Mesendoderm (in vitro differentiated cells): ENCODE results near the gene RAB30.

ENCODE experiments used
- DNase-seq: peaks from one replicate; pipeline ENCODE4 v3.0.0; 2013
- H2AK5ac ChIP-seq: 2 replicates; pipeline ENCODE4 v1.6.1; 2013; ENCODE audit warnings: low read length, inconsistent platforms
- H2BK120ac ChIP-seq: 2 replicates; pipeline ENCODE4 v1.6.1; 2013; ENCODE audit warnings: low read depth, mild to moderate bottlenecking, low read length, moderate library complexity, mixed read lengths
- H2BK15ac ChIP-seq: replicated peaks from 2 replicates; pipeline ENCODE4 v1.6.1; 2013; ENCODE audit warnings: low read depth, mild to moderate bottlenecking, moderate library complexity
- H2BK5ac ChIP-seq: 2 replicates; pipeline ENCODE4 v1.6.1; 2013; ENCODE audit warnings: low read length, inconsistent platforms
- H3K18ac ChIP-seq: 2 replicates; pipeline ENCODE4 v1.6.1; 2013; ENCODE audit warnings: mild to moderate bottlenecking, low read length, mixed read lengths
- H3K23ac ChIP-seq: one replicate; pipeline ENCODE4 v1.6.1; 2013; ENCODE audit warnings: low read length
- H3K27ac ChIP-seq: 2 replicates; pipeline ENCODE4 v1.5.1; 2013; ENCODE audit warnings: low read depth, mild to moderate bottlenecking, inconsistent platforms, low read length, moderate library complexity
- H3K27me3 ChIP-seq: 2 replicates; pipeline ENCODE4 v1.6.1; 2013; ENCODE audit warnings: low read length, control low read depth, mild to moderate bottlenecking, inconsistent platforms; ENCODE audit not compliant: insufficient read depth, poor library complexity
- H3K36me3 ChIP-seq: 2 replicates; pipeline ENCODE4 v1.6.1; 2013; ENCODE audit warnings: low read length, inconsistent platforms; ENCODE audit not compliant: control insufficient read depth, insufficient read depth
- H3K4ac ChIP-seq: one replicate; pipeline ENCODE4 v1.6.1; 2013; ENCODE audit warnings: low read depth, mild to moderate bottlenecking, low read length, moderate library complexity
- H3K4me1 ChIP-seq: 2 replicates; pipeline ENCODE4 v1.6.1; 2013; ENCODE audit warnings: low read depth, low read length, inconsistent platforms; ENCODE audit not compliant: control insufficient read depth
- H3K4me2 ChIP-seq: 2 replicates; pipeline ENCODE4 v1.6.1; 2013; ENCODE audit warnings: low read length
- H3K4me3 ChIP-seq: 2 replicates; pipeline ENCODE4 v1.5.1; 2013; ENCODE audit warnings: mild to moderate bottlenecking, low read length
- H3K56ac ChIP-seq: one replicate; pipeline ENCODE4 v1.6.1; 2013; ENCODE audit warnings: low read length
- H3K79me1 ChIP-seq: 2 replicates; pipeline ENCODE4 v1.6.1; 2013; ENCODE audit warnings: low read length, inconsistent platforms
- H3K79me2 ChIP-seq: 2 replicates; pipeline ENCODE4 v1.6.1; 2013; ENCODE audit warnings: mild to moderate bottlenecking, low read length; ENCODE audit not compliant: control insufficient read depth, insufficient read depth
- H3K9ac ChIP-seq: 2 replicates; pipeline ENCODE4 v1.6.1; 2013; ENCODE audit warnings: low read length, inconsistent platforms
- H4K5ac ChIP-seq: one replicate; pipeline ENCODE4 v1.6.1; 2013; ENCODE audit warnings: low read length
- H4K8ac ChIP-seq: one replicate; pipeline ENCODE4 v1.6.1; 2013; ENCODE audit warnings: low read depth, mild to moderate bottlenecking, control low read depth, low read length, moderate library complexity
- WGBS: extraction: QIAGEN DNeasy Blood & Tissue Kit; methylation state at CpG from one replicate; pipeline ENCODE4 v1.1.7; 2013; ENCODE audit warnings: low lambda C conversion rate, missing lambda C conversion rate; ENCODE audit not compliant: insufficient coverage; ENCODE audit errors: extremely low coverage; 5-methylcytosine and 5-hydroxymethylcytosine counted together

RAB30 gene

GRCh38 chr11:83093634-83094033, 21.9 kb upstream of the RAB30 start:
- Histone ChIP-seq H2AK5ac (no peak overlapping the region), H4K5ac (no peak overlapping the region), H3K27ac (no peak overlapping the region)

DNA sequence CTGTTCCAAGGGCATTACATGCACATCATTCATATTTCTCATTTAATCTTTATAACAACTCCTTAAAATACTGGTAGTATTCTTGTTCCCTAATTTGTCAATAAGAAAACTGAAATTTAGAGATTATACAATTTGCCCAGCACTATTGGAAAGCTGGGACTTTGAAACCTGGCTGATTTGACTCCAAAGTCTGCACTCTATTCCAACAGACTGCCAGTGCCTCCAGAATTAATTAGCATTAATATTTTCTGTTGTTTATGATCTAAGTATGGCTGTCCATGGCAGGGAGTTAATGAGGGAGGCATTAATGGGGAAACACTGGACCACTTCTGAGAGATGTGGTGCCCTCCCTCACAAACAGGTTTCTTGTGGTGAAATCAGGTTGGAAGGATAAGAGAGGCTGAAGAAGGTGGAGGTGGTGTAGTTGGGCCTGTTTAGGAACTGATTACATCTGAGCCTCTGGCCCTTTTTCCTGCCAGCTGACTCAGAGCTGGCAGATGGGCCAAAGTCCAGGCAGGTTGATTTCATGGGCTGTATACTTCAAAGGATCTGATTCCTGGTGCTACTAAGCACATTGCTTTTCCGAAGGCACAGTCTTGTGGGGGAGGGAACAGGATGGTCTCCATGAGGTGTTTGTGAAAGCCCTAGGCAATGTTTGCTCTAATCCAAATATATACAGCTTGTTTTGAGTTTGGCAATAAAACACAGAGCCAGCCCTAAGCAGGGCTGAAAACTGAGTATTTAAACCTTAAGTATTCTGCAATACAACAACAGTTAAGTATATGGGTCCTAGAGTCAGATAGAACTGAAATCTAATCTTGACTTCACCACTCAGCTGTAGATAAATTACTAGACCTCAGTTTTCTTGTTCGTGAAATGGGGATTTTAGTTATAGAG, 21.0 kb upstream of the RAB30 start:
- Histone ChIP-seq H3K36me3 (no peaks in the 10 kb centered on the region), H2BK5ac (no peak overlapping the region), H3K27ac (no peak overlapping the region), H4K5ac (no peak overlapping the region), H3K56ac (no peak overlapping the region), H2AK5ac (no peak overlapping the region), H3K79me2 (no peaks in the 10 kb centered on the region), H3K4ac (no peak overlapping the region), H2BK15ac (no peak overlapping the region), H3K4me2 (no peak overlapping the region), H3K4me1 (no peaks in the 10 kb centered on the region), H3K27me3 (no peaks in the 10 kb centered on the region), H3K23ac (no peak overlapping the region), H3K4me3 (no peak overlapping the region), H3K9ac (no peak overlapping the region), H3K79me1 (no peaks in the 10 kb centered on the region), H4K8ac (no peak overlapping the region), H2BK120ac (no peak overlapping the region), H3K18ac (no peak overlapping the region)
- no CpG with 5 or more reads among the region's 2 CpGs for WGBS
- DNase-seq: no peak

More at GRCh38 chr11:83093634-83094033, 21.9 kb upstream of the RAB30 start:
- H3K56ac ChIP-seq: no peak overlapping the region
- H3K27me3 ChIP-seq: no peaks in the 10 kb centered on the region
- no peak overlapping the region for H3K18ac ChIP-seq
- no peak overlapping the region for H3K4me3 ChIP-seq
- H3K4me1 ChIP-seq: no peaks in the 10 kb centered on the region
- no peak overlapping the region for H2BK5ac ChIP-seq
- H3K79me2 ChIP-seq: no peaks in the 10 kb centered on the region
- H3K4me2 ChIP-seq: no peak overlapping the region
- no CpG with 5 or more reads among the region's 2 CpGs for WGBS
- no peak overlapping the region for H2BK15ac ChIP-seq
- DNase-seq: no peak
- no peak overlapping the region for H3K23ac ChIP-seq
- no peak overlapping the region for H3K9ac ChIP-seq
- H2BK120ac ChIP-seq: no peak overlapping the region
- no peak overlapping the region for H4K8ac ChIP-seq
- H3K4ac ChIP-seq: no peak overlapping the region
- H3K36me3 ChIP-seq: no peaks in the 10 kb centered on the region
- no peaks in the 10 kb centered on the region for H3K79me1 ChIP-seq

DNA sequence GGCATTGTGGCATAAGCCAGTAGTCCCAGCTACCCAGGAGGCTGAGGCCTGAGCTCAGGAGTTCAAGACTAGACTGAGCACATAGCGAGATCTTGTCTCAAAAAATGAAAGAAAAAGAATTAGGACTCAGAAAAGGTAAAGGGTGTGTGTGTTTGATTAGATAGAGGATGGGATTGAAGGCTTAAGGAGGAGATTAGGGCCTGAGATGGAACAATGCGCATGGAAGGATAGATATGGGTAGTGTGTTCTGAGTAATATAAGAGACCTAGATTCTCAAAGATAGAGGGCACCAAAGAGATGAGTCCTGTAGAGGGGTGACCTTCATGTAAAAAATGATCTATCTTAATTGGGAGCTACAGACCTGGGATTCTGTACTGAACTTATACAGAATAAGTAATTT, 17.3 kb upstream of the RAB30 start:
- no peak overlapping the region for H3K9ac ChIP-seq
- peak; percentile 9 for DNase-seq
- no peak overlapping the region for H2BK15ac ChIP-seq
- no peak overlapping the region for H3K4ac ChIP-seq
- H4K5ac ChIP-seq: no peak overlapping the region
- no peak overlapping the region for H2BK5ac ChIP-seq
- WGBS: no CpG with 5 or more reads among the region's 2 CpGs
- no peak overlapping the region for H3K18ac ChIP-seq
- no peak overlapping the region for H4K8ac ChIP-seq
- no peaks in the 10 kb centered on the region for H3K79me2 ChIP-seq
- H3K4me2 ChIP-seq: no peak overlapping the region
- H3K27ac ChIP-seq: no peak overlapping the region
- H3K4me3 ChIP-seq: no peak overlapping the region
- H3K79me1 ChIP-seq: no peaks in the 10 kb centered on the region
- no peaks in the 10 kb centered on the region for H3K4me1 ChIP-seq
- no peak overlapping the region for H2AK5ac ChIP-seq
- H3K36me3 ChIP-seq: no peaks in the 10 kb centered on the region
- H3K27me3 ChIP-seq: no peaks in the 10 kb centered on the region
- no peak overlapping the region for H3K56ac ChIP-seq
- H3K23ac ChIP-seq: no peak overlapping the region
- H2BK120ac ChIP-seq: no peak overlapping the region

- Histone ChIP-seq H3K79me1 (no peaks in the 10 kb centered on the region), H2AK5ac (no peak overlapping the region), H3K4ac (no peak overlapping the region), H3K27me3 (no peaks in the 10 kb centered on the region), H3K27ac (no peak overlapping the region), H2BK5ac (no peak overlapping the region), H3K4me1 (no peaks in the 10 kb centered on the region), H3K18ac (no peak overlapping the region), H2BK120ac (no peak overlapping the region), H3K4me3 (no peak overlapping the region), H3K4me2 (no peak overlapping the region), H3K23ac (no peak overlapping the region), H2BK15ac (no peak overlapping the region), H4K5ac (no peak overlapping the region), H4K8ac (no peak overlapping the region), H3K56ac (no peak overlapping the region), H3K36me3 (no peaks in the 10 kb centered on the region), H3K9ac (no peak overlapping the region), H3K79me2 (no peaks in the 10 kb centered on the region)
- no CpG with 5 or more reads among the region's 2 CpGs for WGBS
- no peak for DNase-seq
These were observed 15.3 kb upstream of the RAB30 start for GRCh38 chr11:83087035-83087434.

DNA sequence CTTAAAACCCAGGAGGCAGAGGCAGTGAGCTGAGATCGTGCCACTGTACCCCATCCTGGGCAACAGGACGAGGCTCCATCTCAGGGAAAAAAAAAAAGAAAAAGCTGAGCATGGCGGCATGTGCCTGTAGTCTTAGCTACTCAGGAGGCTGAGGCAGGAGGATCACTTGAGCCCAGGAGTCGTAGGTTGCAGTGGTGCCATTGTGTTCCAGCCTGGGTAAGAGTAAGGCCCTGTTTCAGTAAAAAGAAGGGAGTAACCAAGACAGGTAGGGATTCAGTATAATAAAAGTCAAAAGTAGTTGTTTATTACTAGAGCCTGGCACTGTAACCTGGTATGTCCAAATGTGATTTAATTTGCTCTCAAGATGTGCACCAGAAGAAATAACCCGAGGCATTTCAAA, 8.1 kb upstream of the RAB30 start:
- no peaks in the 10 kb centered on the region for H3K4me1 ChIP-seq
- no peaks in the 10 kb centered on the region for H3K27me3 ChIP-seq
- no peaks in the 10 kb centered on the region for H3K36me3 ChIP-seq
- H3K27ac ChIP-seq: no peak overlapping the region
- no peak overlapping the region for H2BK5ac ChIP-seq
- no peak overlapping the region for H3K4ac ChIP-seq
- no peak overlapping the region for H3K18ac ChIP-seq
- no peak overlapping the region for H2BK120ac ChIP-seq
- no peaks in the 10 kb centered on the region for H3K79me2 ChIP-seq
- no CpG with 5 or more reads among the region's 5 CpGs for WGBS
- no peak overlapping the region for H3K4me2 ChIP-seq
- no peak overlapping the region for H2AK5ac ChIP-seq
- H3K23ac ChIP-seq: no peak overlapping the region
- H4K8ac ChIP-seq: no peak overlapping the region
- H4K5ac ChIP-seq: no peak overlapping the region
- H3K4me3 ChIP-seq: no peak overlapping the region
- H2BK15ac ChIP-seq: no peak overlapping the region
- H3K79me1 ChIP-seq: no peaks in the 10 kb centered on the region
- no peak overlapping the region for H3K9ac ChIP-seq
- no peak for DNase-seq
- no peak overlapping the region for H3K56ac ChIP-seq

- H3K23ac ChIP-seq: no peak overlapping the region
- no peak overlapping the region for H3K9ac ChIP-seq
- no peak overlapping the region for H4K5ac ChIP-seq
- peaks cover 1% of the 10 kb centered on the region for H3K79me1 ChIP-seq
- no peak overlapping the region for H4K8ac ChIP-seq
- no CpG with 5 or more reads among the region's 1 CpG for WGBS
- no peak overlapping the region for H2BK5ac ChIP-seq
- H3K4ac ChIP-seq: no peak overlapping the region
- no peak overlapping the region for H3K56ac ChIP-seq
- H3K4me3 ChIP-seq: no peak overlapping the region
- DNase-seq: no peak
- no peaks in the 10 kb centered on the region for H3K4me1 ChIP-seq
- no peaks in the 10 kb centered on the region for H3K27me3 ChIP-seq
- peaks cover 2% of the 10 kb centered on the region for H3K79me2 ChIP-seq
- no peak overlapping the region for H3K4me2 ChIP-seq
- H2AK5ac ChIP-seq: no peak overlapping the region
- no peak overlapping the region for H2BK15ac ChIP-seq
- H3K18ac ChIP-seq: no peak overlapping the region
- H3K27ac ChIP-seq: no peak overlapping the region
- no peak overlapping the region for H2BK120ac ChIP-seq
- no peaks in the 10 kb centered on the region for H3K36me3 ChIP-seq
These were observed 6.6 kb upstream of the RAB30 start for GRCh38 chr11:83078269-83078668.
